GM12872 (cell line): ENCODE results near the gene SPINDOC.

Experiments used
- CTCF ChIP-seq: IDR thresholded peaks from 3 replicates; pipeline ENCODE4 v1.5.1; 2011; ENCODE audit warnings: low read depth, mild to moderate bottlenecking, low read length, moderate library complexity; ENCODE audit not compliant: insufficient read depth

Gene SPINDOC

GRCh38 chr11:63813035-63813562 lies at the start of gene SPINDOC:
Gene SPINDOC, plus strand, starts transcription at chr11:63813456. Its CDS starts 231 bp downstream, at chr11:63813687.
- TF ChIP-seq CTCF, result no peak

- no peak for TF ChIP-seq CTCF
These were observed 49.5 kb upstream of the SPINDOC start for GRCh38 chr11:63763496-63764339.

- no peak for TF ChIP-seq CTCF
These were observed 48.9 kb upstream of the SPINDOC start for GRCh38 chr11:63764340-63764678.

- TF ChIP-seq CTCF, result no peak
These were observed 48.3 kb upstream of the SPINDOC start for GRCh38 chr11:63764679-63765647.

- TF ChIP-seq CTCF, result no peak
These were observed 47.5 kb upstream of the SPINDOC start for GRCh38 chr11:63765688-63766241.

GRCh38 chr11:63766531-63767235 lies 46.6 kb upstream of the SPINDOC start:
- TF ChIP-seq CTCF, result no peak
